NOMO-1 (cell line): ENCODE results near the gene TCFL5.
"Not testable (repeated sequence)": the region's sequence is repeated elsewhere in the genome, so short reads cannot be mapped to it uniquely, and the experiment has no call there.

ENCODE experiments used
- DNase-seq, 2 experiments: peaks; one replicate each; lab custom pipeline; 2025; ENCODE audit not compliant: unreplicated experiment in 2 of 2; lab: John Stamatoyannopoulos, UW

TCFL5 gene

DNA sequence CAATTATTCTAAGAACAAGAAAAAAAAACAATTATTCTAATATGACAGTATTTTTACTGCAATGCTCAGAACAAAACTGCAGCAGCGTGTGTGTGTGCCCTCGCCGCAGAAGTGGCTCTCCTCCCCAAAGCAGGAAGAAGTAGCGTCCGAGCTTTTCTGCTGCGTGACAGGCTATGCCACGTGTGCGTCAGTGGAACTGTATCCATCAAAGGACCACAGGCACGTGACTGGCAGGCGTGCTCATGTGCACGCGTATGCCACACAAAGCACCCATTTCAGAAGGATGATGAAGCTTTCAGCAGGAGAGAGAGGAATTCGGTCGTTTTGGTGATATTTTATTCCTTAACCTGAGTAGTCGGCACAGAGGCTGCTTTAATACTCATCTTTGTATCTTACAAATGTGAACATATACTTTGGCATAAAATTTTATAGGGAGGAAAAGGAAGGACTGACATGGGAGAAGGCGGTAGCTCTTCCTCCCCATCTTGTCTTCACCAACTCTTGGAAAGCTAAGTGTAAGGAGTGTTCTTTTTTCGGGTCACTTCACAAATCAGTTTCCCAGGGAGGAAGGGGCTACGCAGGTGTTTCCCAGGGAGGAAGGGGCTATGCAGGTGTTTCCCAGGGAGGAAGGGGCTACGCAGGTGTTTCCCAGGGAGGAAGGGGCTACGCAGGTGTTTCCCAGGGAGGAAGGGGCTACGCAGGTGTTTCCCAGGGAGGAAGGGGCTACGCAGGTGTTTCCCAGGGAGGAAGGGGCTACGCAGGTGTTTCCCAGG lies 3.4 kb downstream of the TCFL5 start:
- no peak for DNase-seq

DNA sequence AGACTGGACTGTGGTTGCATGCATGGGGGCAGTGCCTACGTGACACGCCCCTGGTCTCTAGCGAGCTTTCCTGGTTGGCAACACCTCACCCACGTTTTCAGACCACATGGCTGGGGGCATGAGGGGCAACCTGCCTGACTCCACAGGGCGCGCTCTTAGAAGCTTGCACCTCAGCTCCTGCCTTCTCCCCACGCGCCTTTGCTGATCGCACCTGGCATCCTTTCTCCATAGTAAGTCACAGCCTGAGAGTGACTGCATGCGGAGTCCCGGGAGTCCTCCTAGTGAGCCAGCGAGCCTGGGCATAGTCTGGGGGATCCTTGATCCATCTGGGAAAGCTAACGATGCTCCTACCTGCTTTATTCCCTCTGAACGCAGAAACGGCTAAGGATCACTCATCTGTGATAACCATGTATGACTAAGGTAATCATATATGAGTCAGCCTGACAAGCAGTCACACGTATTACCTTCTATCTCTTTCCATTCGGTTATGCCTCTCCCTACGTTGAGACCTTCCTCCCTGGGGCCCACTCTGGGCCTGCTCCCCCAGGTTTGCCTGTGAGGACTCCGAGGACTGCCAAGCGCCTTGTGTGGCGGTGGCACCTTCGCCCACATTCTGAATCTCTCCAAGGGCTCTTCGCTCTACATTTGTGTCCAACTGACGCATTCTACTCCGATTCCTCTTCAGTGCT lies 4.5 kb downstream of the TCFL5 start:
- no peak for DNase-seq

- no peak for DNase-seq
Measured at GRCh38 chr20:62855120-62855519, 6.5 kb downstream of the TCFL5 start.

GRCh38 chr20:62854121-62854520 lies 7.5 kb downstream of the TCFL5 start:
- no peak for DNase-seq

- DNase-seq = not testable (repeated sequence)
Measured at GRCh38 chr20:62853304-62853703, 8.3 kb downstream of the TCFL5 start.

GRCh38 chr20:62852841-62853240 lies 8.8 kb downstream of the TCFL5 start:
- DNase-seq = no peak

DNA sequence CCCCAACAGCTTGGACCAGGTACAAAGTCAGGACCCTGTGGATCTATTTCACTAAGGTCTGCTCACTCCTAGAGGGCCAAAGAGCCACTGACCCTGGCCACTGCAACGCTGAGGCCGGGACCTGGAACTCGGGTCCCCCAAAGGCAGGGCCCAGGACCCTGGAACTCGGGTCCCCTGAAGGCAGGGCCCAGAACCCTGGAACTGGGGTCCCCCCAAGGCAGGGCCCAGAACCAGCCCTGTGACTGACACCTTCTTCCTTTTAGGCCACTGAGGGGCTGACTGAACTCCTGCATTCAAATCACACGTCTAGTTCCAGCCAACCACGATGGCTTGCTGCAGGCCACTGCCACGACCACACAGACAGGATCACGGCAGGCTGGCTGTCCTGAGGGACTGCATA lies 9.4 kb downstream of the TCFL5 start:
- DNase-seq = no peak

- no peak for DNase-seq
Measured at GRCh38 chr20:62850333-62850974, 11.2 kb downstream of the TCFL5 start.

DNA sequence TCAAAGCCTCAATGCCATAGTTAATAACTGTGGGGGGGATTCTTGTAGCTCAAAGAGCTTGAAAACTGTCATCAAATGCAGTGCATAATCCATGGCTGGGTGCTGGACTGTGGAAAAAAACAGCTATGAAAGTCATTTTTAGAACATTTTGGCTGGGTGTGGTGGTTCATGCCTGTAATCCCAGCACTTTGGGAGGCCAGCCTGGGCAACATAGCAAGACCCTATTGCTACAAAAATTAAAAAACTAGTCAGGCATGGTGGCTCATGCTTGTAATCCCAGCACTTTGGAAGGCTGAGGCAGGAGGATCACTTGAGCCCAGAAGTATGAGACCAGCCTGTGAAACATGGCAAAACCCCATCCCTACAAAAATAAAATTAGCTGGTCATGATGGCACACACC lies 12.2 kb downstream of the TCFL5 start:
- DNase-seq = no peak

DNA sequence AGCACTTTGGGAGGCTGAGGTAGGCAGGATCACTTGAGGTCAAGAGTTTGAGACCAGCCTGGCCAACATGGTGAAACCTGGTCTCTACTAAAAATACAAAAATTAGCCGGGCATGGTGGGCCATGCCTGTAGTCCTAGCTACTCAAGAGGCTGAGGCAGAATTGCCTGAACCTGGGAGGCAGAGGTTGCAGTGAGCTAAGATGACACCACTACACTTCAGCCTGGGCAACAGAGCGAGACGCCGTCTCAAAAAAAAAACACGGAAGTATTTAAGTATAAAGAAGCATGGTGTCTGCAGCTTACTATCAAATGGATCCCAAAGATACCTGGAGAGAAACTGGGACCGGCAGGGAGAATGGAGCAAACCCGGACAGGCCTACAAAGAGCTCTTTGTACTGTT lies 12.7 kb downstream of the TCFL5 start:
- DNase-seq = not testable (repeated sequence)

- DNase-seq = no peak
Measured at GRCh38 chr20:62846166-62846890, 15.3 kb downstream of the TCFL5 start.

GRCh38 chr20:62845416-62846160 lies 16.0 kb downstream of the TCFL5 start:
- no peak for DNase-seq

- DNase-seq = no peak
Measured at GRCh38 chr20:62844182-62844581, 17.4 kb downstream of the TCFL5 start.

- no peak for DNase-seq
Measured at GRCh38 chr20:62843656-62844055, 18.0 kb downstream of the TCFL5 start.

- DNase-seq = no peak
Measured at GRCh38 chr20:62841705-62842212, 19.9 kb downstream of the TCFL5 start.

DNA sequence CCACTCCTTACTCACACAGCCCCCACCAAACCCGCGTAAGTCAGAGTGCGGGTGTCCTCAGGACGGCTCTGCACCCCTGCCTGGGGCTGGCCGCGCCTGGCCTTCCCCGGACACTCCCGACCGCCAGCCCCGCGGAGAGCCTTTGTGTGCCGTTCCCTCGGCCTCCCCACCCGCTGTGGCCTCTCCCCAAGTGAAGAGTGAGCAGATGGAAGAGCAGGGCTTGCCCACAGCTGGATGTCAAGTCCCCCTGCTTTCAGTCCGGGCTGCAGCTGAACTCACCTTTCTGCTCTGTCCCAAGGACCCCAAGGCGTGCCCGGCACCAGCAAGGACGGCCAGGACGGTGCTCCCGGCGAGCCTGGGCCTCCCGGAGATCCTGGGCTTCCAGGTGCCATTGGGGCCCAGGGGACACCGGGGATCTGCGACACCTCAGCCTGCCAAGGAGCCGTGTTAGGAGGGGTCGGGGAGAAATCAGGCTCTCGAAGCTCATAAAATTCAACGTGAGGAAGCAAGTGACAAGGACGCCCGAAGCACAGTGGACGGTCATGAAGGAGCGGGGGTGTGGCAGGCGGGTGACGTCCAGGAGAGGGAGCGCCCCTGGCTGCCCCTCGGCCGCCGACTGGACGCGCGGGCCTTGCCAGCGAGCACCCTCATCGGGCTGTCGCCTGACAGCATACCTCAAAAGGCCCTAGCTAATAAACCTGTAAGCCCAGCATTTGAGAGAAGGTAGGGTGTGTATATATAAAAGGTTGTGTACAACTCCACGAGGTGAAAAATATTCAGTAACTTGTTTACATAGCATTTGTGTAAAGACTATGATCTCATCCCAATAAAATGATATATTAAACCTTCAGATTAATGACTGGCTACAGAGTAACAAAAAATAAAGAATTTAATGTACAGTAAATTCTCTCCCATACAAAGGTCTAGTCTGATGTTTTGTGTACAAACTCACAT lies 21.1 kb downstream of the TCFL5 start:
- no peak for DNase-seq

GRCh38 chr20:62839816-62840215 lies 21.8 kb downstream of the TCFL5 start:
- no peak for DNase-seq

DNA sequence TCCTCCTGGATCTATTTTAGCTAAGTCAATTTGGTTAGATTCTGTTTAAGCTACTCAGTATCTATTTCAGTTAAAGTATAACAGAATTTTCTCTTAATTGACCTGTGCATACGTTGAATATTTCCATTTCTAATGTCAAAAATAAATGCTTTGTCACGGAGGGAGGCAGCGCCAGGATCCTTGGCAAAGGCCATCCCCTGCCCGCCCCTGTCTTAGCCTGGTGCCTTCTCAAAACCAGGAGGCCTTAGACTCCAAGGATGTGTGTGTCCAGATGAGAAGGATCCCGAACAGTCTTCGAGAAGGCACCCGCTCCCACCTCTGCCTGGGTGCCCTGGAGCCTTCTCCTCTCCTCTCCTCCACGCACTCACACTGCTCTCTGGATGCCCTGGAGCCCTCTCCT lies 22.4 kb downstream of the TCFL5 start:
- no peak for DNase-seq
